Thoracic aorta (tissue), 2 donors: ENCODE data around the gene SYK. TPM values are rescaled to one million over a fixed set of nuclear protein-coding genes. Genes with fewer than 3 reads are reported as not detected.

Source experiments
- ATAC-seq: fragments of 150-250 bp; one replicate; pipeline ENCODE4 v1.8.0; 2017; ENCODE audit warnings: low read depth; ENCODE audit not compliant: insufficient number of reproducible peaks, low FRiP score
- DNase-seq: peaks from one replicate; pipeline ENCODE4 v3.0.0-alpha.2; 2020; ENCODE audit warnings: low spot score
- H3K27ac ChIP-seq, 2 donors: fragments of 200-600 bp; sonication (generic); 1 replicate in 1 of 2; 2 replicates in 1 of 2; pipeline ENCODE4 v1.5.1; 2016; ENCODE audit warnings: mild to moderate bottlenecking in 2 of 2, moderate library complexity in 2 of 2
- H3K27me3 ChIP-seq: fragments of 200-600 bp; sonication (generic); replicated peaks from 2 replicates; pipeline ENCODE4 v1.6.0; 2016; ENCODE audit warnings: mild to moderate bottlenecking; ENCODE audit not compliant: insufficient read depth
- H3K36me3 ChIP-seq: fragments of 200-600 bp; sonication (generic); one replicate; pipeline ENCODE4 v1.5.1; 2016
- H3K4me1 ChIP-seq, 2 donors: fragments of 200-600 bp; sonication (generic); 1 replicate in 1 of 2; 2 replicates in 1 of 2; pipeline versions ENCODE4 v1.5.1 to v1.6.0; 2016; ENCODE audit warnings: low read depth in 2 of 2, mild to moderate bottlenecking in 1 of 2; ENCODE audit not compliant: control insufficient read depth in 1 of 2
- H3K4me3 ChIP-seq: fragments of 200-600 bp; sonication (generic); 2 replicates; pipeline ENCODE4 v1.5.1; 2016; ENCODE audit warnings: mild to moderate bottlenecking
- H3K9me3 ChIP-seq: fragments of 200-600 bp; sonication (generic); 2 replicates; pipeline ENCODE4 v1.5.1; 2016
- total RNA-seq, 2 donors: library from RNA; depleted of rRNA; stranded (reverse); fragments of >200 nt; gene quantifications; one replicate each; pipeline versions ENCODE4 v1.1.0 to v1.2.3, GENCODE V29; 2016
- TF ChIP-seq, protein P1 (sequence below): fragments of 200-600 bp; sonication (generic); IDR thresholded peaks from one replicate; pipeline ENCODE4 v1.5.1; 2019; ENCODE audit warnings: antibody characterized with exemption

The SYK gene
- total RNA-seq, 2 donors from 2014 or later: 18.1 to 23.3 TPM

DNA sequence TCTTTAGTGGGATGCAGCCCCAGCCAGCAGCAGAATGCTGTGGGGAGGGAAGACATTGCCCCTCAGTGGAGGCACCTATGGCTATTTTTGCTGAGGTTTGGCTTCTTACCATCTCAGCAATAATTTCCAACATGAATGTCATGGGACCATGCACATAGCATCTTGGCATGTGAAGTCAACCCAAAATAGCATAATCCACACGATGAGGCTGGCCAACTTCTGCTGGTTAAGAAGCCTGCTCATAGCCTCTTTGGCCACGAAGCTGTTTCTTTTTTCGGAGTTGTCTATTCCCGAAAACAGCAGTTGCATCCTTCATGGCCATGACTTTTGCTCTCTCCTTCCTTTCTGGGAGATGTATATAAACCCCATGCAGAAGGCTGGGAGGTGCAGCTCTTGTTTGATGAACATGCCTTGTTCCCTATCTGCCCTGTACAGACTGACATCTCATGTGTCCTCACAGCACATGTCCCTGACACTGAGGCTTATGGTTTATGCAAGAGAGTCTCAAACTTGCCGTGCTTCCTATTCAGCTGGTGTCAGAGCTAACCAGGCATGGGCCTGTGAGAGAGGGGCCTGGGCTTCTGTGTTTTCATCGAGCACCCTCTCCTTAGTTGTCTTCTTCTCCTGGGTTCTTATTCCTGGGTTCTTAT lies 45.3 kb downstream of the SYK start:
- no peaks in the 10 kb centered on the region for H3K27me3 ChIP-seq
- no peaks in the 10 kb centered on the region for H3K4me1 ChIP-seq
- no peak overlapping the region for H3K27ac ChIP-seq
- no peak overlapping the region for H3K4me3 ChIP-seq
- DNase-seq (no peak), ATAC-seq (no peak)
- no peaks in the 10 kb centered on the region for H3K9me3 ChIP-seq
- TF ChIP-seq, protein P1, sequence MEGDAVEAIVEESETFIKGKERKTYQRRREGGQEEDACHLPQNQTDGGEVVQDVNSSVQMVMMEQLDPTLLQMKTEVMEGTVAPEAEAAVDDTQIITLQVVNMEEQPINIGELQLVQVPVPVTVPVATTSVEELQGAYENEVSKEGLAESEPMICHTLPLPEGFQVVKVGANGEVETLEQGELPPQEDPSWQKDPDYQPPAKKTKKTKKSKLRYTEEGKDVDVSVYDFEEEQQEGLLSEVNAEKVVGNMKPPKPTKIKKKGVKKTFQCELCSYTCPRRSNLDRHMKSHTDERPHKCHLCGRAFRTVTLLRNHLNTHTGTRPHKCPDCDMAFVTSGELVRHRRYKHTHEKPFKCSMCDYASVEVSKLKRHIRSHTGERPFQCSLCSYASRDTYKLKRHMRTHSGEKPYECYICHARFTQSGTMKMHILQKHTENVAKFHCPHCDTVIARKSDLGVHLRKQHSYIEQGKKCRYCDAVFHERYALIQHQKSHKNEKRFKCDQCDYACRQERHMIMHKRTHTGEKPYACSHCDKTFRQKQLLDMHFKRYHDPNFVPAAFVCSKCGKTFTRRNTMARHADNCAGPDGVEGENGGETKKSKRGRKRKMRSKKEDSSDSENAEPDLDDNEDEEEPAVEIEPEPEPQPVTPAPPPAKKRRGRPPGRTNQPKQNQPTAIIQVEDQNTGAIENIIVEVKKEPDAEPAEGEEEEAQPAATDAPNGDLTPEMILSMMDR: no peak
- H3K36me3 ChIP-seq: no peaks in the 10 kb centered on the region

- TF ChIP-seq, protein P1: no peak
- Histone ChIP-seq H3K9me3 (no peaks in the 10 kb centered on the region), H3K4me1 (peaks cover 0 to 10% of the 10 kb centered on the region in 2 donors), H3K36me3 (no peaks in the 10 kb centered on the region), H3K4me3 (no peak overlapping the region), H3K27me3 (no peaks in the 10 kb centered on the region), H3K27ac (no peak overlapping the region)
- ATAC-seq: no peak
- no peak for DNase-seq
These were observed 46.4 kb downstream of the SYK start for GRCh38 chr9:90847971-90848370.

DNA sequence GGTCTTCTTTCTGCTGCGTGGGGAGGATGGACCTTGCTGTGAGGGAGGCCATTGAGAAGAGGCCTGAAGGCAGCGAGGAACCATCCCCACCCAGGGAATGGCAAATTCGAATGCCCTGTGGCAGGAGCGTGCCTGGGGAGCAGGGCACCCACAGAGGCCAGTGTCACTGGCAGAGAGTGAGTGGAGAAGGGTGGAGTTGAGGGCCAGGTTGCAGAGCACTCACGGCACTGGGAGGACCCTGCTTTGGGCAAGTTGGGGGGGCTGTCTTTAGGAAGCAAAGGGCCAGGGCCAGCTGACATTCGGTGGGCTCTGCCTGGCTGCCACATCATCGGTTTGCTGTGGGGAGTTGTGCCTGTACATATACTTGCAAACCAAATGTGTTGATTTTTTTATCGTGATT lies 47.2 kb downstream of the SYK start:
- H3K4me3 ChIP-seq: no peak overlapping the region
- peaks cover 0 to 10% of the 10 kb centered on the region in 2 donors for H3K4me1 ChIP-seq
- H3K36me3 ChIP-seq: no peaks in the 10 kb centered on the region
- DNase-seq: no peak
- no peaks in the 10 kb centered on the region for H3K27me3 ChIP-seq
- H3K27ac ChIP-seq: no peak overlapping the region
- no peaks in the 10 kb centered on the region for H3K9me3 ChIP-seq
- no peak for ATAC-seq
- TF ChIP-seq, protein P1: no peak

GRCh38 chr9:90851444-90851843 lies 49.8 kb downstream of the SYK start:
- H3K27ac ChIP-seq: no peak overlapping the region
- DNase-seq (no peak), ATAC-seq (no peak)
- no peaks in the 10 kb centered on the region for H3K36me3 ChIP-seq
- H3K9me3 ChIP-seq: no peaks in the 10 kb centered on the region
- H3K27me3 ChIP-seq: no peaks in the 10 kb centered on the region
- TF ChIP-seq, protein P1: no peak
- H3K4me3 ChIP-seq: no peak overlapping the region
- H3K4me1 ChIP-seq: peaks cover 0 to 10% of the 10 kb centered on the region in 2 donors

GRCh38 chr9:90853945-90854344 lies 52.3 kb downstream of the SYK start:
- Histone ChIP-seq H3K27me3 (no peaks in the 10 kb centered on the region), H3K9me3 (no peaks in the 10 kb centered on the region), H3K36me3 (no peaks in the 10 kb centered on the region), H3K4me1 (peaks cover 0 to 10% of the 10 kb centered on the region in 2 donors), H3K4me3 (no peak overlapping the region), H3K27ac (no peak overlapping the region)
- ATAC-seq: no peak
- TF ChIP-seq, protein P1: no peak
- DNase-seq: no peak
